Thyroid gland (tissue), 4 donors: ENCODE measurements around the gene EML4. TPM values are rescaled to one million over a fixed set of nuclear protein-coding genes. Genes with fewer than 3 reads are reported as not detected.

Experiments used
- DNase-seq, 2 donors: peaks; one replicate each; pipeline ENCODE4 v3.0.0-alpha.2; 2019
- H3K27ac ChIP-seq, 3 donors: fragments of 200-600 bp; sonication (generic); 1 replicate in 2 of 3; 2 replicates in 1 of 3; pipeline ENCODE4 v1.5.1; 2016 to 2019; ENCODE audit warnings: mild to moderate bottlenecking in 1 of 3, moderate library complexity in 1 of 3
- H3K27me3 ChIP-seq: fragments of 200-600 bp; sonication (generic); one replicate; pipeline ENCODE4 v1.5.1; 2019
- H3K36me3 ChIP-seq, 2 donors: fragments of 200-600 bp; sonication (generic); one replicate each; pipeline ENCODE4 v1.5.1; 2016 to 2019
- H3K4me1 ChIP-seq, 2 donors: fragments of 200-600 bp; sonication (generic); one replicate each; pipeline ENCODE4 v1.5.1; 2017 to 2019
- H3K4me3 ChIP-seq, 3 donors: fragments of 200-600 bp; sonication (generic); replicated peaks in 1 of 3; 1 replicate in 2 of 3; 2 replicates in 1 of 3; pipeline ENCODE4 v1.5.1; 2016; ENCODE audit warnings: mild to moderate bottlenecking in 1 of 3
- H3K9me3 ChIP-seq: fragments of 200-600 bp; sonication (generic); one replicate; pipeline ENCODE4 v1.5.1; 2017
- POLR2A ChIP-seq, 2 donors: fragments of 450-650 bp; IDR thresholded peaks; one replicate each; pipeline ENCODE4 v1.6.1; 2017; ENCODE audit warnings: antibody characterized with exemption in 2 of 2, mild to moderate bottlenecking in 2 of 2, moderate library complexity in 1 of 2
- WGBS, 2 donors: methylation state at CpG; one replicate each; pipeline ENCODE4 v1.1.5; 2017; 5-methylcytosine and 5-hydroxymethylcytosine counted together
- intact Hi-C: fragments of 100-400 bp; cut with DNase I; formaldehyde crosslinking; loops from one replicate; pipeline ENCODE4 v1.15.1; 2023
- total RNA-seq, 4 donors: library from RNA; depleted of rRNA; stranded (reverse); fragments of >200 nt; gene quantifications; one replicate each; pipeline ENCODE4 v1.2.3, GENCODE V29; 2016
- TF ChIP-seq, protein P1 (sequence below), 6 experiments: fragments of 200-600 bp in 3 of 6; fragments of 450-650 bp in 3 of 6; sonication (generic) in 3 of 6; IDR thresholded peaks; one replicate each; pipeline ENCODE4 v1.5.1; 2016 to 2019; ENCODE audit warnings: antibody characterized with exemption in 6 of 6, mild to moderate bottlenecking in 2 of 6, inconsistent platforms in 1 of 6, moderate library complexity in 1 of 6

EML4 gene
- total RNA-seq, 4 donors from 2014 or later = 52.5 to 67.2 (median 64.7) TPM

DNA sequence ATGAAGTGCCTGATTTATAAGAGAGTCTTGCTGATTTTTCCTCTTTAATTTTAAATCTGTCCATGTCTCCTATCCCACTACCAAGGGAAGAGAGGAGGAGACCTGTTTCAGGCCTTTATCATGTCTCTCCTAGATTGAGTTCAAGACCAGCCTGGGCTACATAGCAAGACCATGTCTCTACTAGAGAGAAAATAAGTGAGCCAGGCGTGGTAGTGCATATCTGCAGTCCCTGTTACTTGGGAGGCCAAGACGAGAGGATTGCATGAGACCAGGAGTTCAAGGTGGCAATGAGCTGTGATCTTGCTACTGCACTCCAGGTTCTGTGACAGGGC is 20.0 kb downstream of the EML4 start:
- Histone ChIP-seq H3K27me3 (no peaks in the 10 kb centered on the region), H3K27ac (no peak overlapping the region), H3K4me3 (no peak overlapping the region), H3K4me1 (peaks cover 8 to 12% of the 10 kb centered on the region in 2 donors), H3K36me3 (no peaks in the 10 kb centered on the region), H3K9me3 (no peaks in the 10 kb centered on the region)
- intact Hi-C loops = no loop called here
- TF ChIP-seq, protein P1, sequence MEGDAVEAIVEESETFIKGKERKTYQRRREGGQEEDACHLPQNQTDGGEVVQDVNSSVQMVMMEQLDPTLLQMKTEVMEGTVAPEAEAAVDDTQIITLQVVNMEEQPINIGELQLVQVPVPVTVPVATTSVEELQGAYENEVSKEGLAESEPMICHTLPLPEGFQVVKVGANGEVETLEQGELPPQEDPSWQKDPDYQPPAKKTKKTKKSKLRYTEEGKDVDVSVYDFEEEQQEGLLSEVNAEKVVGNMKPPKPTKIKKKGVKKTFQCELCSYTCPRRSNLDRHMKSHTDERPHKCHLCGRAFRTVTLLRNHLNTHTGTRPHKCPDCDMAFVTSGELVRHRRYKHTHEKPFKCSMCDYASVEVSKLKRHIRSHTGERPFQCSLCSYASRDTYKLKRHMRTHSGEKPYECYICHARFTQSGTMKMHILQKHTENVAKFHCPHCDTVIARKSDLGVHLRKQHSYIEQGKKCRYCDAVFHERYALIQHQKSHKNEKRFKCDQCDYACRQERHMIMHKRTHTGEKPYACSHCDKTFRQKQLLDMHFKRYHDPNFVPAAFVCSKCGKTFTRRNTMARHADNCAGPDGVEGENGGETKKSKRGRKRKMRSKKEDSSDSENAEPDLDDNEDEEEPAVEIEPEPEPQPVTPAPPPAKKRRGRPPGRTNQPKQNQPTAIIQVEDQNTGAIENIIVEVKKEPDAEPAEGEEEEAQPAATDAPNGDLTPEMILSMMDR (IDR thresholded peaks at IDR 0.05) = no peak
- no peak for TF ChIP-seq POLR2A (IDR thresholded peaks at IDR 0.05)
- DNase-seq = no peak
- 93 to 97% methylated on average over 2 of the region's 2 CpGs for WGBS, 2 donors

- TF ChIP-seq, protein P1 (IDR thresholded peaks at IDR 0.05) = no peak
- DNase-seq = no peak
- peaks cover 8 to 12% of the 10 kb centered on the region in 2 donors for H3K4me1 ChIP-seq
- intact Hi-C loops = no loop called here
- no peak overlapping the region for H3K4me3 ChIP-seq
- WGBS, 2 donors = 84 to 88% methylated on average over 2 of the region's 2 CpGs
- H3K27me3 ChIP-seq = no peaks in the 10 kb centered on the region
- no peaks in the 10 kb centered on the region for H3K36me3 ChIP-seq
- no peaks in the 10 kb centered on the region for H3K9me3 ChIP-seq
- no peak overlapping the region for H3K27ac ChIP-seq
Measured at GRCh38 chr2:42190191-42190590, 21.0 kb downstream of the EML4 start.

DNA sequence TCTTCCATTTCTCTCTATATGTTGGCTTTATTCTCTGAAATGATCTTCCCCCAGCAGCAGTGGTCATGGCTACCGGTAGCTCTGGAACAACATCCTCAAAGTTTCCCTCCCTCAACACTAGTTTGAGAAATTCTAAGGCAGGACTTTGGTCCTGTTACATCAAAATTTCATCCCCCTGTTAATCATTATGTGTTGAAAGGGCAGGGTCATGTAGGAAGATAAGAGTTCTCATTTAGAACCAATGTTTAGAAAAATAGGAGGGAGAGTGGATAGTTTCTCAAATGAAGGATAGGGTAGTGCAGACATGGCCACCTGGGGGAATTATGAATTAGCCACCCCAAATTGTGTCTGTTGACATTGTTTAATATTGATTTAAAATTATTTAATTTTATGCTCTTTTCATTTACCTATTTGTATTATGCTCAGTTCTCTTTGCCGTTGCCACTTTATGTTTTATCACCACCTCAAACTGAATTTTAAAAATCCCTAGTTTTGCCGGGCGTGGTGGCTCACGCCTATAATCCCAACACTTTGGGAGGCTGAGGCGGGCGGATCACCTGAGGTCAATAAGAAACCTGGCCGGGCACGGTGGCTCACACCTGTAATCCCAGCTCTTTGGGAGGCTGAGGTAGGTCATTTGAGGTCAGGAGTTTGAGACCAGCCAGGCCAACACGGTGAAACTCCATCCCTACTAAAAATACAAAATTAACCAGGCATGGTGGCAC is 22.3 kb downstream of the EML4 start:
- H3K36me3 ChIP-seq = no peaks in the 10 kb centered on the region
- intact Hi-C loops = no loop called here
- H3K4me1 ChIP-seq = peaks cover 4 to 22% of the 10 kb centered on the region in 2 donors
- WGBS, 2 donors = 91 to 95% methylated on average over 10 of the region's 10 CpGs
- no peak overlapping the region for H3K4me3 ChIP-seq
- DNase-seq = no peak
- no peak overlapping the region for H3K27ac ChIP-seq
- TF ChIP-seq, protein P1 (IDR thresholded peaks at IDR 0.05) = no peak
- TF ChIP-seq POLR2A (IDR thresholded peaks at IDR 0.05) = no peak
- H3K27me3 ChIP-seq = no peaks in the 10 kb centered on the region
- H3K9me3 ChIP-seq = no peaks in the 10 kb centered on the region

DNA sequence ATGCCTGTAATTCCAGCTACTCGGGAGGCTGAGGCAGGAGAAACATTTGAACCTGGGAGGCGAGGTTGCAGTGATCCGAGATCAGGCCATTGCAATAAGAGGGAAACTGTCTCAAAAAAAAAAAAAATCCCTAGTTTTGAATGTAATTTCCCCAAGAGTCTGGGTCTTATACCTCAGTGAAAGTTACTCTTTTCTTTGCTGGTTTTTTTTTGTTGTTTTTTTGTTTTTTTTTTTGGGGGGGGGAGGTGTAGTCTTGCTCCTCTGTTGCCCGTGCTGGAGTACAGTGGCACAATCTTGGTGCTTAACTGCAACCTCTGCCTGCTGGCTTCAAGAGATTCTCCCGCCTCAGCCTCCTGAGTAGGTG is 22.8 kb downstream of the EML4 start:
- TF ChIP-seq, protein P1 (IDR thresholded peaks at IDR 0.05) = no peak
- no peak for TF ChIP-seq POLR2A (IDR thresholded peaks at IDR 0.05)
- no peak overlapping the region for H3K27ac ChIP-seq
- H3K27me3 ChIP-seq = no peaks in the 10 kb centered on the region
- no peak overlapping the region for H3K4me3 ChIP-seq
- 95 to 98% methylated on average over 5 of the region's 5 CpGs for WGBS, 2 donors
- intact Hi-C loops = no loop called here
- H3K9me3 ChIP-seq = no peaks in the 10 kb centered on the region
- H3K36me3 ChIP-seq = no peaks in the 10 kb centered on the region
- DNase-seq = no peak
- peaks cover 0 to 26% of the 10 kb centered on the region in 2 donors for H3K4me1 ChIP-seq

DNA sequence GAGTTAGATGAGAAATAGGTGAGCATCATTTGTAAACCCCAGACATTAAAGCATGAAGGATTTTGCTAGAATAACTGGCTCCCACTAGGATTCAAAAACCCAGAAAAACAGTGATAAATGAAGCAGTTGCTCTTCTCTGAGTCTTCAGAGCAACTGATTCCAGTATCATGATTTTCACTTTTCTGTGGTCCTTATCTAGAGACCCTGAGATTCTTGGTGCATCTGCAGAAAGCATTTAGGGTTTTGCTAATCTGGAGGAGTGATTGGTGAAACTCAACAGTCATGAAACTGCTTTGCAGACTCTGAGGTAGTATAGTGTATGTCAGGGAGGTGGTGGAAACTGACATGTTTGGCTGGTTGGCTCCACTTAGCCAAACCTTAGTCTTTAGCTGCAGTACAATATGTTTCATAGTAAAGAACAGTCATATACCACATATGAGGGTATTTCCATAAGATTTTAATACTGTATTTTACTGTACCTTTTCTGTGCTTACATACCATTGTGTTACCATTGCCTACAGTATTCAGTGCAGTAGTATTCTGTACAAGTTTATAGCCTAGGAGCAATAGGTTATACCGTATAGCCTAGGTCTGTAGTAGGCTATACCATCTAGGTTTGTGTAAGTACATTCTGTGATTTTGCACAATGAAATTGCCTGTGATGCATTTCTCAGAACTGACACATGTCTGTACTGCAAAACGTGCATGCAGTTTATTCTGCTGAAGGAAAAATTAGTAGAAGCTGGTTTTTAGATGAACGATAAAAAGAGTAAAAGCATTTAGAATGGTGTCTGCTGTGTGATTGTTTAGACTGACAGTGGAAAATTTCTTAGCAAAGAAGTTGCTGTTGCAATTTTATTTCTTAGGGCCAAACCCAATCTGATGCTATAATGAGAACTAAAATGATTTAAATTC is 23.8 kb downstream of the EML4 start:
- H3K36me3 ChIP-seq = no peaks in the 10 kb centered on the region
- no peaks in the 10 kb centered on the region for H3K9me3 ChIP-seq
- H3K27me3 ChIP-seq = no peaks in the 10 kb centered on the region
- H3K4me1 ChIP-seq = peaks cover 0 to 29% of the 10 kb centered on the region in 2 donors
- no peak overlapping the region for H3K27ac ChIP-seq
- intact Hi-C loops = no loop called here
- DNase-seq = no peak
- WGBS, 2 donors = 79% methylated on average over 3 of the region's 3 CpGs
- TF ChIP-seq, protein P1 (IDR thresholded peaks at IDR 0.05) = no peak
- TF ChIP-seq POLR2A (IDR thresholded peaks at IDR 0.05) = no peak
- H3K4me3 ChIP-seq = no peak overlapping the region
